Fibroblast of skin of abdomen (primary cell): ENCODE data around the gene PMEPA1. TPM values are rescaled to one million over a fixed set of nuclear protein-coding genes. Genes with fewer than 3 reads are reported as not detected.

Experiments used
- DNase-seq: peaks from one replicate; pipeline ENCODE4 v3.0.0-alpha.2; 2013
- polyA plus RNA-seq, 2 experiments: library from polyadenylated mRNA; unstranded; fragments of 120-200 nt; gene quantifications; one replicate each; pipeline ENCODE4 v1.2.1, GENCODE V29; 2013; ENCODE audit not compliant: insufficient read length in 2 of 2

PMEPA1 gene, protein sequence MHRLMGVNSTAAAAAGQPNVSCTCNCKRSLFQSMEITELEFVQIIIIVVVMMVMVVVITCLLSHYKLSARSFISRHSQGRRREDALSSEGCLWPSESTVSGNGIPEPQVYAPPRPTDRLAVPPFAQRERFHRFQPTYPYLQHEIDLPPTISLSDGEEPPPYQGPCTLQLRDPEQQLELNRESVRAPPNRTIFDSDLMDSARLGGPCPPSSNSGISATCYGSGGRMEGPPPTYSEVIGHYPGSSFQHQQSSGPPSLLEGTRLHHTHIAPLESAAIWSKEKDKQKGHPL
- 25.0 TPM for polyA plus RNA-seq (2013, experiment 1 of 2; ENCODE audit: insufficient read length)
- polyA plus RNA-seq (2013, experiment 2 of 2; ENCODE audit: insufficient read length): 26.8 TPM

DNA sequence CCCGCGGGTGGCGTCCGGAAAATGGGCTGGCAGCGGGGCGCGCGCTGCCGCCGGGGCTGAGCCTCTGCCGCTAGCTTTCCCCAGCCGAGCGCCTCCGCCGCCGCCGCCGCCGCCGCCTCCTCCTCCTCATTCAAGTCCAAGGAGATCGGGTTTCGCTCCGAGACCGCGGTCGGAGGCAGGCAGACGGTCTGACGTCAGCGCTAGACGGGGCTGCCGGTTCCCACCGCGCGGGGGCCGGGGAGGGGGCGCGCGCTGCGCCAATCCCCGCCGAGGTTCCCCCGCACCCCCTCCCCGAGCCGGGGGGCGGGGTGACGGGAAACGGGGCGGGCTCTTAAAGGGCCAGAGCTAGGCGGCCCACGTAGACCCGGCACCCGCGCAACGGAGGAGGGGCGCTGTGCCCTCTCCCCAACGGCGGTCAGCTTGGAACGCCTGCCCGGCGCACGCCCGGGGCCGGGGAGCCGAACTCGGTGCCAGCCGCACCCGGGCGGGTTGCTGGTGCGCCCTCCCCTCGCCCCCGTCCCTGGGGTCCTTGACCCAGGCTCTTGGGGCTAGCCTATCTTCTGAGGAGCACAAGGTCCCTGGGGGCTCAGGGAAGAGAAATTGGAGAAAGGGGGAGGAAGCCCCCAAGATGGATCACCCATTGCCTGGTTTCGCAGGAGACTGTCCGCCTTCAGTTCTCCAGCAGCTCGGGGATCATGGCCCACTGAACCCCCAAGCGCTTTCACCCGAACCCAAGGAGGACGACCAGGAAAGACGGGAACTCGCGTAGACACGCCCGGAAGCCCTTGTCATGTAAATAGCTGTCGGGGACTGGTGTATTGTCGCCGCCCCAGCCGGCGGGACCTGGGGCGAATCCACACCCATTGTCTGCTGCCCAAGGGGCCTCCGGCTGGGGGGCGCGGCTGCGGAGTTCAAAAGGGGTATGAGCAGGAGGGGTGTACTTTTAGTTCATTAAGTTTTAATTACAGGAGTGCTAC, at the start of gene PMEPA1:
TSS of gene PMEPA1 (minus strand) at position 193 of the 977 bp plus-strand sequence. CDS start 433 bp downstream, outside the sequence.
- peak; percentile 98 for DNase-seq

GRCh38 chr20:57757767-57758166, 48.0 kb upstream of the PMEPA1 start:
- no peak for DNase-seq

DNA sequence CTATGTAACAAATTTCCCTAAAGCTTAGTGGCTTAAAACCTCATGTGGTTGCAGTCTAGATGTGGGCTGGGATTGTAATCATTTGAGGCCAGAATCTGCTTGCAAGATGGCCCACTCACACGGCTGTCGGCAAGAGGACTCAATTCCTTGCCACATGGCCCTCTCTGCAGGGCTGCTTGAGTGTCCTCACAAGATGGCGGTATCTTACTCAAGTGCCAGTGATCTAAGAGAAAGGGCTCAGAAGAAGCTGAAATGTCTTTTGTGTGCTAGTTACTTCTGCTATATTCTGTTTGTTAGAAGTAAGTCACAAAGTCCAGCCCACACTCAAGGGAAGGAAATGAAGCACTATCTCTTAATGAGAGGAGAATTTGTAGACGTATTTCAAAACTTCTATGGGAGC, 47.1 kb upstream of the PMEPA1 start:
- DNase-seq: no peak

GRCh38 chr20:57756213-57756612, 46.4 kb upstream of the PMEPA1 start:
- DNase-seq: no peak

- DNase-seq: no peak
Observed at GRCh38 chr20:57755609-57756008, 45.8 kb upstream of the PMEPA1 start.

DNA sequence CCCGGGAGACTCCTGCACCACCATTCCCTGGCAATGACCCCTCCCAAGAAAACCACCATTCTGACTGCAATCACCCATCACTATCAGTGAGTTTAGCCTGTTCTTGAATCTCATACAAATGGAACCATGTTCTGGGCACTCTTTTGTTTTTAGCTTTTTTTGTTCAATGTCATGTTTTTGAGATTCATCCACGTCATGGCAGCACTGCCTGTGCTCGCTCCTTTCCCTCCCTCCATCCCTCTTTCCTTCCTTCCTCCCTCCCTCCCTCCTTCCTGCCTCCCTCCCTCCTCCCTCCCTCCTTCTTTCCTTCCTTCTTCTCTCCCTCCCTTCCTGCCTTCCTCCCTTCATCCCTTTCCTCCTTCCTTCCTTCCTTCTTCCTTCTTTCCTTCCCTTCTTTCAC, 44.4 kb upstream of the PMEPA1 start:
- DNase-seq: no peak

DNA sequence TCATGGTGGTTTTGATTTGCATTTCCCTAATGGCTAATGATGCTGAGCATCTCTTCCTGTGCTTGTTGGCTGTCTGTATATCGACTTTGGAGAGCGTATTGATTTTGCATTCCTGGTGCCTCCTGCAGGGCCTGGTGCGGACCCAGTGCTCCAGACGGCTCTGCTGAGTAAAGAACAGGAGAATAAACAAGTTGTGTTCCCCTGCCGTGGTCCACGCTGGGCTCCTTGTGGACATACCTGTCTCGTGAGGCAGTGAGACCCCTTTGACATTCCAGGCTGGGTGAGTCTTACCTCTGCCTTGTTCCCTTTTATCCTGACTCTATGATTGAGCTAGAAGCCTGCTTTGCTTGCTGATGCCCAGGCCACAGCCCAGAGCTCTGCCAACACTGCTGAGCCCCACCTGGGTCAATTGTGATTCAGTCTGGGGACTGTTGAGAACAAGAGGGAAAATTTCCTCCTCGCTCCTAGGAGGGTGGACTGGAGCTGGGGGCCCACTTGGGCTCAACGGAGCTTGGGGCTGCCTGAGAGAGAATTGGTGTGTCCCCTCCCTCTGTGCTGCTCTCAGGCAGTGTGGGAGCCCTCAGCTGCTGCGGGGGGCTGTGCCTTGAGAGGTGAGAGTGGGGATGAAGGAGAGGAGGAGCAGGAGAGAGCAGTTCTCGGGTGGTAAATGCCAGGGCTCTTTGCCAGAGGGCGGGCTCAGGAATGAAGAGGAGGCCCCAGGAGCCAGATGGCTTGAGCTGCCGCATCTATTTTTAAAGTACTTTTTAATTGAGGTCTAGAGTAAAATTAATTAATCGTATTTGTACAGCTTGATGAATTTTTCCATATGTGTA, 43.7 kb upstream of the PMEPA1 start:
- DNase-seq: no peak

- DNase-seq: no peak
Observed at GRCh38 chr20:57751411-57751810, 41.6 kb upstream of the PMEPA1 start.

DNA sequence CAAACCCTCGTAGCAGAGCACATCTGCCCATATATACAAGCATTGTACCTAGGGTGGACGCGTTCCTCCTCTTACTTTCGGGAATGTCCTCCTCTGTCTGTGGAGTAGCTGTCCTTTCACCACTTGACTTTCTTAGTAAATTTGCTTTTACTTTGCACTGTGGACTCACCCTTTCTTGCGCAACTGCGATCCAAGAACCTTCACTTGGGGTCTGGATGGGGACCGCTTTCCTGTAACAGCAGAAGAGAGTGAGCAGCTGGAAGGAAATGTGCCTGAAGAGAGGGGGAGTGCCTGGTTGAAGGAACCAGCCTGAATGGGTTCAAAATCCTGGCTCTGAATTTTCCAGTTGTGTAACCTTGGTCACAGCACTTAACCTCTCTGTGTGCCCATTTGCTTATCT, 40.1 kb upstream of the PMEPA1 start:
- no peak for DNase-seq

GRCh38 chr20:57749131-57749690, 39.4 kb upstream of the PMEPA1 start:
- no peak for DNase-seq

DNA sequence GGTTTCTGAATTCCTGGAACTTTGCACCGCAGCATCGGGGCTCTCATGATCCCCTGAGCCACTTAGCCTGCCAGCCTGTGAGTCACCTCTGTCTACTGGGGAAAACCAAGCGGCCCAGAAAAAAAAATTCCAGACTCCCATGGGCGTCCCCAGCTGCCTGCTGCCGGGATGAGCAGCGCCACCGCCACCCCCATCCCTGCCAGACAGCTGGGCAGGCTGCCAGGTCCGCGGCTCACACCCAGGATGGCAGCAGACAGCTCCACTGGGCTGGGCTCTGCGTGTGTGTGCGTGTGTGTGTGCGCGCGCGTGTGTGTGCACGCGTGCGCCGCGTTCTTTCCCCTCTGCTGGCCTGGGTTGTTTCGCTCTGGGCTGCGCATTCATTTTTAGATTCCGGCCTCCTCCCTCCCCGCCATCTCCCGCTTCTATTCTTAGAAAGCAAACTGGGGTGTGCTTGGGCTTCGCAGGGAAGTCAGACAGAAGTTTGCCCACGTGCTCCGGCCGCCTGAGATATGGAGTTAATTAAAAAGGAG, 38.9 kb upstream of the PMEPA1 start:
- peak; percentile 85 for DNase-seq

GRCh38 chr20:57747861-57748481, 38.2 kb upstream of the PMEPA1 start:
- DNase-seq: no peak

GRCh38 chr20:57746832-57747404, 37.1 kb upstream of the PMEPA1 start:
- no peak for DNase-seq

DNA sequence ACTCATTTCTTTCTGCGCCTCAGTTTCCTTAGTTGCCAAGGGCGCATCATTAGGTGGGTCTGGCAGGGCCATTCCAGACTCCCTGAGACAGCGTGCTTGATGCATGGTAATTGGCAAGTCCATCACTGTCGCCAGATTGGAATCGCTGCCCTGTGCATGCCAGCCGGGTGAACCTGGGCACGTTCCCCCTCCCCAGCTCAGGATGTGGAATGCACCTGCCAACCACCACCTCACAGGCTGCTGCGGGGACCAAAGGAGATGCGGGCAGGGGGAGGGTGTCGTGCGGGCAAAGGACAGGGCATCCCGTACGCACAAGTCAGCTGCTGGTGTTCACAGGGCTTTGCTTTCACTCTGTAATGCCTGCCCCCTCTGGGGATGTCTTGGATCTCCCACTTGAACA, 36.4 kb upstream of the PMEPA1 start:
- no peak for DNase-seq

DNA sequence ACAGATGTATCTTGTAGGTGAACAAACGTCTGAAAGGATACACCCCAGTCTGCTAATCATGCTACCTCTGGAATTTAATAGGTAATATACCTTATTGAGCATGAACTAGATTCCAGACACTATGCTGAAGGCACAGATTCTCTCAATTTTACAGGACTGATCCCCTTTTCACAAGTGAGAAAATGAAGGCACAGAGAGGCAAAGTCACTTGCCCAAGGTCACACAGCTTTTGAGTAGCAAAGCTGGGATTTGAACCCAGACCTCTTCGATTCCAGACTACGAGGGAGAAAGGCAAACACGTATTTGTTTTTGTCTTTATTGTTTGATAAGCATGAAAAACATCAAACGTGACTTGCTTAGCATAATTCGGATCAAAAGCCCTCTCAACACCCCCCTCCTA, 34.4 kb upstream of the PMEPA1 start:
- no peak for DNase-seq

DNA sequence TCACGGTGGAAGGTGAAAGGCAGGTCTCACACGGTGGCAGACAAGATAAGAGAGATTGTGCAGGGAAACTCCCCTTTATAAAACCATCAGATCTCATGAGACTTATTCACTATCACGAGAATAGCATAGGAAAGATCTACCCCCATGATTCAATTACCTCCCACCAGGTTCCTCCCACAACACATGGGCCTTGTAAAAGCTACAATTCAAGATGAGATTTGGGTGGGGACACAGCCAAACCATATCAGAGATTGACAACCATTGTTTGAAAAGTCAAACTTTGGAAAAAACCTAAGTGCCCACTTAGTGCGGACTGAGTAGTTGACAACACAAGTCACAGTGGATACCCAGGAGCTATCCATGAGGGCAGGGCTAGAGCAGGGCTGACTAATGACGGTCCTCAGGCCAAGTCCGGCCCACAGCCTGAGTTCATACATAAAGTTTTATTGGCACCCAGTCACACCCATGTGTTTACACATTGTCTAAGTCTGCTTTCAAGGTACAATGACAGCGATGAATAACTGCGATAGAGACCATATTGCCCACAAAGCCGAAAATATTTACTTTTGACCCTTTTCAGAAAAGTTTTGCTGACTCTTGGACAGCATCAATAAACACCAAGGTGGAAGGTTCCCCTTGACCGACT, 33.8 kb upstream of the PMEPA1 start:
- no peak for DNase-seq

GRCh38 chr20:57742507-57743181, 32.8 kb upstream of the PMEPA1 start:
- no peak for DNase-seq

- DNase-seq: no peak
Observed at GRCh38 chr20:57738484-57738883, 28.7 kb upstream of the PMEPA1 start.

DNA sequence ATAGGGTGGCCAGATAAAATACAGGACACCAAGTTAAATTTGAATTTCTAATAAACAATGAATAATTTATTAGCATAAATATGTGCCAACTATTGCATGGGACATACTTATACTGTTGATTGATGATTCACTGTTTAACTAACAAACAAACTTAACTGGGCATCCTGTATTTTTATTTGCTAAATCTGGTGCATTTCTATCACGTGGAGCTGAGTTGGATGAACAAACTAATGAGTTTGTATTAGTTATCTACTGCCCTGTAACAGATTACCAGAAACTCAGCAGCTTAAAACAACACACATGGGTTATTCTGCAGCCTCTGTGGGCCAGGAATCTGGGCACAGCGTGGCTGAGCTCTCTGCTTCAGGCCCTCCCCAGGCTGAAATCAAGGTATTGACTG, 28.2 kb upstream of the PMEPA1 start:
- DNase-seq: no peak

DNA sequence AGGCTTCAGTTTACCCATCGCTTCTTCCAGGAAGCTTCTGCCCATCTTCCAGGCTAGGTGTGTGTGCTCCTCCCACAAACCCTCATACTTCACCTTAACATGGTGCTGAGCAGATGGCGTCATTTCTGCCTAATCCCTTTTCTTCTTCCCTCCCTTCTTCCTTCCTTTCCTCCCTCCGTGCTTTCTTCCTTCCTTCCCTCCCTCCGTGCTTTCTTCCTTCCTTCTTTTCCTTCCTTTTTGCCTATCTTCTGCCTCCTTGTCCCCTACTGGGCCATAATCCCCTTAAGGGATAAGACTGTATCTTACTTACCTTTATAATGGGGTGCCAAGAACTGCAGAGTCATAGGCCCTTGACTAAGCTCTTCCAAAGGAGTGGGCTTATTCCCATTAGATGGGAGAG, 27.5 kb upstream of the PMEPA1 start:
- no peak for DNase-seq
